K562 (cell line): Measurements from ENCODE around the gene ITPR3. TPM values are rescaled to one million over a fixed set of nuclear protein-coding genes. Genes with fewer than 3 reads are reported as not detected.

Experiments
- ARID2 ChIP-seq: fragments of 450-650 bp; IDR thresholded peaks from 2 replicates; pipeline ENCODE4 v1.6.1; 2017; ENCODE audit warnings: antibody characterized with exemption, mild to moderate bottlenecking
- ASH1L ChIP-seq: fragments of 450-650 bp; IDR thresholded peaks from 2 replicates; pipeline ENCODE4 v1.6.1; 2018; ENCODE audit warnings: borderline replicate concordance, mild to moderate bottlenecking, low read depth; ENCODE audit not compliant: partially characterized antibody
- ATF7 ChIP-seq: fragments of 450-650 bp; IDR thresholded peaks from 2 replicates; pipeline ENCODE4 v1.7.1; 2014; ENCODE audit warnings: mild to moderate bottlenecking, moderate library complexity
- BCL6 ChIP-seq: fragments of 250-450 bp; sonication (Bioruptor Pico); IDR thresholded peaks from 2 replicates; pipeline ENCODE4 v1.4.0; 2020
- HDAC2 ChIP-seq: fragments of 450-650 bp; IDR thresholded peaks from 2 replicates; pipeline ENCODE4 v1.6.1; 2016; ENCODE audit warnings: mild to moderate bottlenecking
- JUN ChIP-seq, 2 experiments: sonication (generic) in 1 of 2; formaldehyde crosslinking in 1 of 2; IDR thresholded peaks; 2 replicates each; pipeline versions ENCODE4 v1.6.1 to v1.8.0; 2012 to 2022; ENCODE audit warnings: borderline replicate concordance in 2 of 2, mild to moderate bottlenecking in 2 of 2, improper control_type of control experiment in 1 of 2, low read depth in 1 of 2, low read length in 1 of 2, missing genetic modification reagents in 1 of 2
- JUND ChIP-seq, 2 experiments: IDR thresholded peaks; 2 replicates in 1 of 2; 3 replicates in 1 of 2; pipeline ENCODE4 v1.6.1; 2011; ENCODE audit warnings: borderline replicate concordance in 2 of 2, low read depth in 2 of 2, low read length in 2 of 2, improper control_type of control experiment in 1 of 2, missing biosample characterization in 1 of 2, missing genetic modification characterization in 1 of 2, missing genetic modification reagents in 1 of 2
- KDM5B ChIP-seq: fragments of 200-600 bp; sonication (generic); IDR thresholded peaks from 2 replicates; pipeline ENCODE4 v1.6.1; 2012; ENCODE audit warnings: low read depth, mild to moderate bottlenecking, moderate library complexity, low read length, control low read depth, inconsistent platforms; ENCODE audit not compliant: insufficient replicate concordance
- MAFF ChIP-seq: IDR thresholded peaks from 2 replicates; pipeline ENCODE4 v1.6.1; 2012; ENCODE audit warnings: low read length, improper control_type of control experiment
- MAZ ChIP-seq, 2 experiments: fragments of 450-650 bp in 1 of 2; sonication (generic) in 1 of 2; formaldehyde crosslinking; IDR thresholded peaks in 1 of 2; conservative IDR thresholded peaks in 1 of 2; 2 replicates each; pipeline versions ENCODE4 v1.4.0 to v1.5.0; 2020; ENCODE audit warnings: mild to moderate bottlenecking in 1 of 2, missing genetic modification reagents in 1 of 2
- NR2C2 ChIP-seq, 2 experiments: fragments of 200-800 bp in 1 of 2; sonication (Bioruptor generic) in 1 of 2; sonication (generic) in 1 of 2; formaldehyde crosslinking in 1 of 2; IDR thresholded peaks; 2 replicates each; pipeline versions ENCODE4 v1.6.1 to v1.8.0; 2016 to 2022; ENCODE audit warnings: mild to moderate bottlenecking in 1 of 2, missing compliant biosample characterization in 1 of 2, missing genetic modification characterization in 1 of 2, missing genetic modification reagents in 1 of 2
- NUFIP1 ChIP-seq: fragments of 450-650 bp; IDR thresholded peaks from 2 replicates; pipeline ENCODE4 v1.6.1; 2018; ENCODE audit not compliant: partially characterized antibody
- PHF8 ChIP-seq: fragments of 200-600 bp; sonication (generic); IDR thresholded peaks from 2 replicates; pipeline ENCODE4 v1.6.1; 2012; ENCODE audit warnings: mixed run types, mild to moderate bottlenecking, inconsistent platforms, low read length, moderate library complexity, borderline replicate concordance
- POLR2AphosphoS5 ChIP-seq: IDR thresholded peaks from 2 replicates; pipeline ENCODE4 v1.6.1; 2011; ENCODE audit warnings: mild to moderate bottlenecking, low read depth, low read length, moderate library complexity; ENCODE audit not compliant: control insufficient read depth, insufficient read depth
- RBFOX2 ChIP-seq: fragments of 200-400 bp; formaldehyde crosslinking; IDR thresholded peaks from 2 replicates; pipeline ENCODE4 v1.6.1; 2017; ENCODE audit warnings: low read depth, mild to moderate bottlenecking, low read length, moderate library complexity
- RNF219 ChIP-seq: fragments of 250-450 bp; sonication (Bioruptor Pico); IDR thresholded peaks from 2 replicates; pipeline ENCODE4 v1.5.0; 2022; ENCODE audit warnings: mild to moderate bottlenecking
- SMAD4 ChIP-seq: fragments of 250-450 bp; sonication (Bioruptor Pico); conservative IDR thresholded peaks from 2 replicates; pipeline ENCODE4 v1.8.0; 2021; ENCODE audit warnings: inconsistent platforms, mild to moderate bottlenecking, moderate library complexity
- STAT5B ChIP-seq: fragments of 250-450 bp; sonication (Bioruptor Pico); IDR thresholded peaks from 2 replicates; pipeline ENCODE4 v1.8.0; 2021; ENCODE audit warnings: mild to moderate bottlenecking, inconsistent platforms
- TAL1 ChIP-seq: fragments of 450-650 bp; IDR thresholded peaks from 2 replicates; pipeline ENCODE4 v1.6.1; 2016; ENCODE audit warnings: mild to moderate bottlenecking
- TCF3 ChIP-seq: sonication (generic); formaldehyde crosslinking; IDR thresholded peaks from 2 replicates; pipeline ENCODE4 v1.4.0; 2020; ENCODE audit warnings: mild to moderate bottlenecking, missing genetic modification reagents
- TFAM ChIP-seq: fragments of 250-450 bp; sonication (Bioruptor Pico); conservative IDR thresholded peaks from 2 replicates; pipeline ENCODE4 v1.5.0; 2021; ENCODE audit warnings: mild to moderate bottlenecking, moderate library complexity
- WHSC1 ChIP-seq: IDR thresholded peaks from one replicate; pipeline ENCODE4 v1.6.1; 2012; ENCODE audit warnings: low read length, control low read depth, inconsistent platforms
- YBX1 ChIP-seq: fragments of 450-650 bp; IDR thresholded peaks from 2 replicates; pipeline ENCODE4 v1.7.1; 2016; ENCODE audit warnings: mild to moderate bottlenecking
- ZNF830 ChIP-seq: fragments of 250-450 bp; sonication (Bioruptor Pico); IDR thresholded peaks from 2 replicates; pipeline ENCODE4 v1.5.0; 2021; ENCODE audit warnings: mild to moderate bottlenecking
- polyA plus RNA-seq, 8 experiments: library from polyadenylated mRNA; depleted of rRNA in 4 of 8; stranded (reverse) in 5 of 8; unstranded in 3 of 8; fragments of >200 nt; fragmentation: Nextera tagmentation in 2 of 8; fragmentation: Illumina TruSeq in 1 of 8; extraction: Ambion mirVana in 2 of 8; extraction: Trizol in 1 of 8; gene quantifications; 2 replicates each; pipeline versions ENCODE4 v1.2.1 to v1.2.3, GENCODE V29; 2011 to 2014; ENCODE audit warnings: inconsistent platforms in 1 of 8, missing spikeins in 1 of 8
- total RNA-seq, 7 experiments: library from RNA; depleted of rRNA in 6 of 7; stranded (reverse); fragments of >200 nt in 6 of 7; fragmentation: Illumina TruSeq in 2 of 7; extraction: Trizol in 2 of 7; gene quantifications; 2 replicates each; pipeline versions ENCODE4 v1.2.1 to v1.2.3, GENCODE V29; 2011 to 2021; ENCODE audit warnings: low replicate concordance in 1 of 7

ITPR3 gene
- total and polyA plus RNA-seq, 9 of the 15 experiments (the other 6 are each of a cell fraction or from before 2014, with no cell fraction given): 0.39 to 35.7 (median 13.2) TPM

- peak; percentile 92 for TF ChIP-seq JUND (IDR thresholded peaks at IDR 0.05; ENCODE audit: borderline replicate concordance, low read depth, low read length)
- TF ChIP-seq JUND (tag; IDR thresholded peaks at IDR 0.05; ENCODE audit: borderline replicate concordance, low read depth, low read length): peak; percentile 62; the same call in 2 of the 3 replicates
- no peak for TF ChIP-seq TAL1
- no peak for TF ChIP-seq RNF219 (CRISPR knock-in tag)
- no peak for TF ChIP-seq MAFF
- peak; percentile 96 for TF ChIP-seq JUN (IDR thresholded peaks at IDR 0.05; ENCODE audit: borderline replicate concordance, low read depth, low read length)
- 0 out of 2 replicates have a peak, but pooled peaks have one; percentile 43 for TF ChIP-seq JUN (CRISPR knock-in tag; IDR thresholded peaks at IDR 0.05; ENCODE audit: borderline replicate concordance)
- peak; percentile 64 for TF ChIP-seq HDAC2
- peak; percentile 61; the same call in 1 of the 2 replicates for TF ChIP-seq POLR2AphosphoS5
- TF ChIP-seq BCL6 (CRISPR knock-in tag): no peak
- no peak for TF ChIP-seq ASH1L
- no peak; the same call in 1 of the 2 replicates for TF ChIP-seq PHF8
- TF ChIP-seq KDM5B: no peak
- no peak for TF ChIP-seq WHSC1
- TF ChIP-seq ZNF830 (CRISPR knock-in tag): no peak
- peak; percentile 43 for TF ChIP-seq TCF3 (CRISPR knock-in tag)
- peak; percentile 25; the same call in 1 of the 2 replicates for TF ChIP-seq RBFOX2
- TF ChIP-seq NUFIP1: no peak
- TF ChIP-seq ATF7: peak; percentile 35; the same call in 1 of the 2 replicates
- peak in 1 of 2 experiments; percentile 20; a peak in 1 of 4 replicates for TF ChIP-seq MAZ (CRISPR knock-in tag; conservative IDR thresholded peaks at IDR 0.05 in 1 of 2, IDR thresholded peaks at IDR 0.05 in 1 of 2)
- TF ChIP-seq STAT5B (CRISPR knock-in tag): no peak
- TF ChIP-seq YBX1: no peak
- TF ChIP-seq SMAD4: 0 out of 2 replicates have a peak, but pooled peaks have one; percentile 33
- peak; percentile 90 for TF ChIP-seq ARID2
- TF ChIP-seq TFAM (CRISPR knock-in tag): no peak
- no peak for TF ChIP-seq NR2C2 (CRISPR knock-in tag; IDR thresholded peaks at IDR 0.05)
- 0 out of 2 replicates have a peak, but pooled peaks have one; percentile 15 for TF ChIP-seq NR2C2 (tag; IDR thresholded peaks at IDR 0.05)
These were observed 31.2 kb upstream of the ITPR3 start (continued) for GRCh38 chr6:33589731-33590530.
